IMR-90 (cell line): Measurements from ENCODE around the gene RUSF1. TPM values are rescaled to one million over a fixed set of nuclear protein-coding genes. Genes with fewer than 3 reads are reported as not detected.

Experiments used
- ATAC-seq: fragments of 200-7000 bp; cut with Tn5 transposase; 2 replicates; pipeline ENCODE4 v1.9.1; 2020; ENCODE audit warnings: low read depth, mild to moderate bottlenecking, moderate library complexity
- BruUV-seq: library from RNA; stranded (reverse); fragments of 400-500 nt; replicated peaks from 2 replicates; lab custom pipeline; 2021; lab: Mats Ljungman, UMichigan
- CTCF ChIA-PET: fragments of 300-600 bp; formaldehyde crosslinking; extraction: SDS; loops from one replicate; lab custom pipeline; 2021; ENCODE audit warnings: antibody characterized with exemption; lab: Yijun Ruan, JAX
- POLR2A ChIA-PET: fragments of 300-600 bp; sonication (Branson Sonifier 250); formaldehyde crosslinking; loops from one replicate; lab custom pipeline; 2022; ENCODE audit warnings: antibody characterized with exemption; ENCODE audit not compliant: unreplicated experiment; lab: Charles Lee
- DNase-seq: peaks from one replicate; pipeline ENCODE4 v3.0.0; 2013
- H2AFZ ChIP-seq: replicated peaks from 2 replicates; pipeline ENCODE3; 2013; ENCODE audit warnings: low read length, mild to moderate bottlenecking; ENCODE audit not compliant: poor library complexity
- H2AK5ac ChIP-seq: 2 replicates; pipeline ENCODE4 v1.6.1; 2013; ENCODE audit warnings: low read depth, low read length, inconsistent platforms
- H2AK9ac ChIP-seq: replicated peaks from 2 replicates; pipeline ENCODE3; 2013; ENCODE audit warnings: mild to moderate bottlenecking, low read depth, low read length, moderate library complexity; ENCODE audit not compliant: poor library complexity
- H2BK120ac ChIP-seq: 2 replicates; pipeline ENCODE4 v1.6.1; 2013; ENCODE audit warnings: low read depth, low read length, inconsistent platforms
- H2BK15ac ChIP-seq: 3 replicates; pipeline ENCODE4 v1.6.1; 2013; ENCODE audit warnings: low read depth, low read length, inconsistent platforms
- H2BK20ac ChIP-seq: 2 replicates; pipeline ENCODE4 v1.6.1; 2013; ENCODE audit warnings: low read depth, mild to moderate bottlenecking, inconsistent platforms, low read length, moderate library complexity
- H2BK5ac ChIP-seq: 2 replicates; pipeline ENCODE4 v1.6.1; 2013; ENCODE audit warnings: mild to moderate bottlenecking, low read depth, low read length, inconsistent platforms; ENCODE audit not compliant: poor library complexity, severe bottlenecking
- H3K14ac ChIP-seq: replicated peaks from 2 replicates; pipeline ENCODE4 v1.6.1; 2013; ENCODE audit warnings: low read depth, low read length, inconsistent platforms
- H3K18ac ChIP-seq: 2 replicates; pipeline ENCODE4 v1.6.1; 2013; ENCODE audit warnings: low read depth, low read length, control low read depth
- H3K23ac ChIP-seq: 2 replicates; pipeline ENCODE4 v1.6.1; 2013; ENCODE audit warnings: low read depth, low read length, inconsistent platforms
- H3K27ac ChIP-seq: 2 replicates; pipeline ENCODE4 v1.5.1; 2013; ENCODE audit warnings: mild to moderate bottlenecking, control low read depth, low read length; ENCODE audit not compliant: insufficient read depth
- H3K27me3 ChIP-seq: 2 replicates; pipeline ENCODE4 v1.6.1; 2013; ENCODE audit warnings: low read length; ENCODE audit not compliant: control insufficient read depth, insufficient read depth
- H3K36me3 ChIP-seq: 2 replicates; pipeline ENCODE4 v1.6.1; 2013; ENCODE audit warnings: low read length, mixed read lengths; ENCODE audit not compliant: control insufficient read depth, insufficient read depth
- H3K4ac ChIP-seq: 2 replicates; pipeline ENCODE4 v1.6.1; 2013; ENCODE audit warnings: low read depth, low read length, inconsistent platforms
- H3K4me1 ChIP-seq: 2 replicates; pipeline ENCODE4 v1.6.1; 2013; ENCODE audit warnings: low read length, mixed read lengths; ENCODE audit not compliant: control insufficient read depth, insufficient read depth
- H3K4me2 ChIP-seq: 2 replicates; pipeline ENCODE4 v1.6.1; 2013; ENCODE audit warnings: low read depth, mild to moderate bottlenecking, control low read depth, low read length, moderate library complexity
- H3K4me3 ChIP-seq: 2 replicates; pipeline ENCODE4 v1.5.1; 2013; ENCODE audit warnings: low read depth, mild to moderate bottlenecking, control low read depth, low read length, moderate library complexity; ENCODE audit not compliant: insufficient read depth
- H3K56ac ChIP-seq: 2 replicates; pipeline ENCODE4 v1.6.1; 2013; ENCODE audit warnings: low read length, inconsistent platforms; ENCODE audit not compliant: insufficient read depth; ENCODE audit errors: extremely low read depth
- H3K79me1 ChIP-seq, 2 experiments: 2 replicates each; pipeline ENCODE4 v1.6.1; 2013; ENCODE audit warnings: low read length in 2 of 2, inconsistent platforms in 1 of 2, low read depth in 1 of 2
- H3K9ac ChIP-seq: 2 replicates; pipeline ENCODE4 v1.6.1; 2013; ENCODE audit warnings: low read depth, low read length, control low read depth
- H3K9me1 ChIP-seq: 2 replicates; pipeline ENCODE4 v1.6.1; 2013; ENCODE audit warnings: low read length, inconsistent platforms; ENCODE audit not compliant: insufficient read depth
- H3K9me3 ChIP-seq: 2 replicates; pipeline ENCODE4 v1.6.1; 2013; ENCODE audit warnings: low read length; ENCODE audit not compliant: control insufficient read depth, insufficient read depth
- H4K20me1 ChIP-seq: 2 replicates; pipeline ENCODE4 v1.6.1; 2013; ENCODE audit warnings: low read length, inconsistent platforms; ENCODE audit not compliant: insufficient read depth
- H4K5ac ChIP-seq: 2 replicates; pipeline ENCODE4 v1.6.1; 2013; ENCODE audit warnings: mild to moderate bottlenecking, low read depth, low read length, control low read depth
- H4K8ac ChIP-seq, 2 experiments: 2 replicates each; pipeline ENCODE4 v1.6.1; 2013; ENCODE audit warnings: low read depth in 2 of 2, low read length in 2 of 2, control low read depth in 1 of 2, inconsistent platforms in 1 of 2
- H4K91ac ChIP-seq: 2 replicates; pipeline ENCODE4 v1.6.1; 2013; ENCODE audit warnings: low read depth, low read length, inconsistent platforms; ENCODE audit not compliant: insufficient read depth
- BHLHE40 ChIP-seq: fragments of 150-350 bp; IDR thresholded peaks from 2 replicates; pipeline ENCODE4 v1.6.1; 2016; ENCODE audit warnings: mild to moderate bottlenecking, low read depth, low read length
- CEBPB ChIP-seq: IDR thresholded peaks from 2 replicates; pipeline ENCODE4 v1.6.1; 2012; ENCODE audit warnings: low read depth, low read length, improper control_type of control experiment
- CHD1 ChIP-seq: IDR thresholded peaks from 2 replicates; pipeline ENCODE4 v1.6.1; 2012; ENCODE audit warnings: low read depth, low read length, improper control_type of control experiment
- CTCF ChIP-seq: conservative IDR thresholded peaks from 2 replicates; pipeline ENCODE4 v1.5.1; 2012; ENCODE audit warnings: mild to moderate bottlenecking, low read depth, low read length, improper control_type of control experiment
- ELK1 ChIP-seq: fragments of 150-350 bp; IDR thresholded peaks from 2 replicates; pipeline ENCODE4 v1.6.1; 2016; ENCODE audit warnings: low read depth, mild to moderate bottlenecking, low read length, moderate library complexity, borderline replicate concordance
- FOS ChIP-seq: fragments of 150-350 bp; IDR thresholded peaks from 2 replicates; pipeline ENCODE4 v1.6.1; 2016; ENCODE audit warnings: low read depth, low read length
- MAFK ChIP-seq: IDR thresholded peaks from 2 replicates; pipeline ENCODE4 v1.6.1; 2012; ENCODE audit warnings: low read depth, low read length, improper control_type of control experiment
- MAZ ChIP-seq: IDR thresholded peaks from 2 replicates; pipeline ENCODE4 v1.6.1; 2012; ENCODE audit warnings: low read depth, mild to moderate bottlenecking, low read length, improper control_type of control experiment, moderate library complexity, borderline replicate concordance
- MXI1 ChIP-seq: IDR thresholded peaks from 2 replicates; pipeline ENCODE4 v1.6.1; 2012; ENCODE audit warnings: low read depth, mild to moderate bottlenecking, low read length, moderate library complexity, borderline replicate concordance
- NFE2L2 ChIP-seq: fragments of 150-350 bp; IDR thresholded peaks from 2 replicates; pipeline ENCODE4 v1.6.1; 2016; ENCODE audit warnings: low read depth, mild to moderate bottlenecking, low read length
- POLR2A ChIP-seq: IDR thresholded peaks from 2 replicates; pipeline ENCODE4 v1.6.1; 2012; ENCODE audit warnings: mild to moderate bottlenecking, low read depth, low read length
- RAD21 ChIP-seq: IDR thresholded peaks from 2 replicates; pipeline ENCODE4 v1.6.1; 2012; ENCODE audit warnings: low read length, improper control_type of control experiment
- RCOR1 ChIP-seq: IDR thresholded peaks from 2 replicates; pipeline ENCODE4 v1.6.1; 2012; ENCODE audit warnings: mild to moderate bottlenecking, low read length, improper control_type of control experiment; ENCODE audit not compliant: insufficient replicate concordance
- RFX5 ChIP-seq: IDR thresholded peaks from 2 replicates; pipeline ENCODE4 v1.8.0; 2012; ENCODE audit warnings: low read depth, mild to moderate bottlenecking, low read length, moderate library complexity
- SMC3 ChIP-seq: fragments of 150-350 bp; IDR thresholded peaks from 2 replicates; pipeline ENCODE4 v1.6.1; 2016; ENCODE audit warnings: low read depth, mild to moderate bottlenecking, antibody characterized with exemption, low read length, moderate library complexity
- USF2 ChIP-seq: fragments of 150-350 bp; IDR thresholded peaks from 2 replicates; pipeline ENCODE4 v1.6.1; 2017; ENCODE audit warnings: mild to moderate bottlenecking, antibody characterized with exemption, low read length, low read depth
- WGBS, 2 experiments: methylation state at CpG; one replicate each; pipeline versions ENCODE4 v1.1.5 to v1.1.7; 2013; ENCODE audit warnings: missing lambda C conversion rate in 2 of 2; ENCODE audit not compliant: insufficient read length in 1 of 2; ENCODE audit errors: extremely low coverage in 2 of 2; 5-methylcytosine and 5-hydroxymethylcytosine counted together
- dilution Hi-C: fragments of 300-500 bp; cut with HindIII; formaldehyde crosslinking; loops from one replicate; pipeline ENCODE4 v1.14.3; 2018; ENCODE audit warnings: low sequenced_read_pairs; ENCODE audit not compliant: unreplicated experiment
- in situ Hi-C: fragments of 300-500 bp; cut with MboI; formaldehyde crosslinking; loops from 3 replicates; pipeline ENCODE4 v1.14.3; 2019; ENCODE audit warnings: low sequenced_read_pairs, inconsistent platforms, mixed read lengths
- intact Hi-C: fragments of 100-400 bp; cut with micrococcal nuclease; formaldehyde crosslinking; loops from 2 replicates; pipeline ENCODE4 v1.10.0; 2022
- polyA plus RNA-seq, 3 experiments: library from polyadenylated mRNA; depleted of rRNA; stranded (reverse); fragments of >200 nt; gene quantifications; 2 replicates each; pipeline ENCODE4 v1.2.3, GENCODE V29; 2012; ENCODE audit warnings: low replicate concordance in 1 of 3
- total RNA-seq: library from RNA; depleted of rRNA; stranded (reverse); fragments of >200 nt; gene quantifications from 2 replicates; pipeline ENCODE4 v1.2.3, GENCODE V29; 2012

RUSF1 gene
- total and polyA plus RNA-seq, 2 of the 4 experiments (the other 2 are of a cell fraction) = 22.9 to 65.0 TPM

- in situ Hi-C loops (no loop called here), dilution Hi-C loops (no loop called here), intact Hi-C loops (no loop called here)
- Histone ChIP-seq H2BK5ac (no peak overlapping the region), H3K9me1 (no peaks in the 10 kb centered on the region), H4K91ac (no peak overlapping the region), H3K14ac (no peak overlapping the region), H3K79me1 (no peaks in the 10 kb centered on the region), H3K18ac (no peak overlapping the region), H3K36me3 (no peaks in the 10 kb centered on the region), H3K27ac (no peak overlapping the region), H4K20me1 (no peaks in the 10 kb centered on the region), H3K4me3 (no peak overlapping the region), H2BK20ac (no peak overlapping the region), H2BK120ac (no peak overlapping the region), H3K4me1 (no peaks in the 10 kb centered on the region), H3K4ac (no peak overlapping the region), H2BK15ac (no peak overlapping the region), H2AFZ (no peak overlapping the region), H2AK5ac (no peak overlapping the region), H3K4me2 (no peak overlapping the region), H4K5ac (no peak overlapping the region), H3K27me3 (no peaks in the 10 kb centered on the region), H3K9me3 (no peaks in the 10 kb centered on the region), H2AK9ac (no peak overlapping the region), H3K23ac (no peak overlapping the region), H3K9ac (no peak overlapping the region), H3K56ac (no peak overlapping the region), H4K8ac (no peak overlapping the region)
- no peak for ATAC-seq
- ChIA-PET POLR2A (no interaction called here), CTCF (no interaction called here)
- no CpG with 5 or more reads among the region's 3 CpGs for WGBS, 2 experiments
- TF ChIP-seq NFE2L2 = no peak
- no peak for TF ChIP-seq MAFK
- TF ChIP-seq MAZ = no peak
- no peak for TF ChIP-seq BHLHE40
- TF ChIP-seq FOS = no peak
- TF ChIP-seq MXI1 = no peak
- no peak for TF ChIP-seq RAD21
- TF ChIP-seq SMC3 = no peak
- no peak for TF ChIP-seq RFX5
- no peak for TF ChIP-seq CTCF
- TF ChIP-seq ELK1 = no peak
- no peak for TF ChIP-seq RCOR1
- TF ChIP-seq CEBPB = no peak
- no peak for TF ChIP-seq USF2
- TF ChIP-seq POLR2A = no peak
- TF ChIP-seq CHD1 = no peak
- DNase-seq = no peak
- BruUV-seq = no TSS peak
Measured at GRCh38 chr16:31439519-31439918, 68.7 kb downstream of the RUSF1 start.
